Smooth muscle cell of the brain vasculature (primary cell): ENCODE results near the gene BANF1.
"Not testable (repeated sequence)": the region's sequence is repeated elsewhere in the genome, so short reads cannot be mapped to it uniquely, and the experiment has no call there.

Source experiments
- DNase-seq: peaks from one replicate; pipeline ENCODE4 v3.0.0-alpha.2; 2012; ENCODE audit warnings: low read depth, low spot score

The BANF1 gene

DNA sequence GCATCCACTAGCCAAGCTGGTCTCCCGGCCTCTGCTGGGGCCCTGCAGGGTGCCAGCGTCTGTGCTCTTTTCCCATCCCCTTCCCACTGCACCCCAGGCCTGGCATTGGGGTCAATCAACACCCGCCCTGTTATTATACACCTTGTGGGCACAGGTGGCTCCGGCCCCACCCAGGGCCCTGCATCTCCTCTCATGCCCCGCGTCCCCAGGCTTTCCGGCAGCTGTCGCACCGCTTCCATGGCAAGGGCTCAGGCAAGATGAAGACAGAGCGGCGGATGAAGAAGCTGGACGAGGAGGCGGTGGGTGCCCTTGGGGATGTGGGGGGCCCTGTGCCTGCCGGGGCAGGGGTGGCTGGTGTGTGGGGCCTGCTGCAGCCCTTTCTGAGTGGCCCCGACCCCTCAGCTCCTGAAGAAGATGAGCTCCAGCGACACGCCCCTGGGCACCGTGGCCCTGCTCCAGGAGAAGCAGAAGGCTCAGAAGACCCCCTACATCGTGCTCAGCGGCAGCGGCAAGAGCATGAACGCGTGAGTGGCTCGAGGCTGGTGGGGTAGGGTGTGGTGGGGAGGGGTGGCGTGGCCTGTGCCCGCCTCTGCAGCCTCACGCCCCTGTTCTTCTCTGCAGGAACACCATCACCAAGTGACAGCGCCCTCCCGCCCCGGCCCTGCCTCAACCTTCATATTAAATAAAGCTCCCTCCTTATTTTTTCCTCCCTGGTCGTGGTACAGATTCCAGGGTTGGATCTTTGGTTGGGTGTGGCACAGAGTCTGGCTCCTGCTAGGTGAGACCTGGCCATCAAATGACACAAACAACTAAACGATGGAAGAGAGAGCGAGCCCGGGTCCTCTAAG is 23.7 kb upstream of the BANF1 start:
- no peak for DNase-seq

DNA sequence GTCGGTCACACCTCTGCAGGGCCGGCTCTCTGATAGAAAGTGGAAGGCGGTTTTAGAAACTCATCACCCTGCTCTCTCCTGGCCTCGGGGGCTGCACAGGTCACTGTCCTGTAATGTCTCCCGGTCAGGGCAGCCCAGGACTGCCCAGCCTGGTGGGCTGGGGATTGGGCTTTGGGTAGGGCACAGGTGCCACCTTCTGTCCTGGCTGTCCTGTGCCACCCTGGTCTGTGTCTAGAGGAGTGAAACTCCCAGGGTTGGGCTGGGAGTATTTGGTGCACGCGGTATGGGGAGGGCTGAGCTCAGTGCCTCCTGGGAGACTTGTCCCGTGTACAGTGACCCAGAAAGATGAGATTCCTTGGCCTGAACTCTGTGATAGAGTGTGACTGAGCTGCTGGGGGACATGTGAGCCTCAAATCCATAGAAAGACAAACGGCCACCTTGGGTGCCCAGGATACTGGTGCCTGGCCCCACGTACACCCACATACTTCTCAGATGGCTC is 23.0 kb upstream of the BANF1 start:
- no peak for DNase-seq

DNA sequence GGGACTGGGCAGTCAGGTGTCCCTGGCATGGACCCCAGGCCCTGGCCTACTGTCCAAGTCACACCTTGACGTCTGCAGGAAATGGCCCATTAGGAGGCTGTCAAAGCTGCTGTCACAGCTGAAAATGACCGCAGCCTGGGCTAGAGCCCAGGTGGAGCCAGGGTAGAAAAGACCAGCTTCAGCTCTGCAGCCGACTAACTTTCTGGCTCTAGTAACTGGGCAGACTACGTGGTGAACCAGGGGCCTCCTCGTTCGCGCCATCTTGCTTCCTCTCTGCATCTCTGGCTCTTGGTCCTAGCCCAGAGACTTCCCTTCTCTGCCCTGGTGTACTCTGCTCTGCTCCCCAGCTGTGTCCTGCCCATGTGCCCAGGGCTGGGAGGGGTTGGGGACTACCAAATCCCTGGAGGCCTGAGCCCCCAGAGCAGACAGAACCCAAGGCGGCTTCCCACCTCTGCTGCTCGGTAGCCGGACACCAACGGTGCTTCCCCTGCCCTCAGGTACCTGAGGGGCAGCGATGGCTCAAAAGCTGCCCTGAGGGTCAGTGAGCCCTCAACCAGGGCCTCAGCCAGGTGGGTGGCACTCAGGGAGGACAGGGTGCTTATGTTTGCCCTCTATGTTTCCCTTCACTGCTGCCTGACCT is 21.1 kb upstream of the BANF1 start:
- no peak for DNase-seq

DNA sequence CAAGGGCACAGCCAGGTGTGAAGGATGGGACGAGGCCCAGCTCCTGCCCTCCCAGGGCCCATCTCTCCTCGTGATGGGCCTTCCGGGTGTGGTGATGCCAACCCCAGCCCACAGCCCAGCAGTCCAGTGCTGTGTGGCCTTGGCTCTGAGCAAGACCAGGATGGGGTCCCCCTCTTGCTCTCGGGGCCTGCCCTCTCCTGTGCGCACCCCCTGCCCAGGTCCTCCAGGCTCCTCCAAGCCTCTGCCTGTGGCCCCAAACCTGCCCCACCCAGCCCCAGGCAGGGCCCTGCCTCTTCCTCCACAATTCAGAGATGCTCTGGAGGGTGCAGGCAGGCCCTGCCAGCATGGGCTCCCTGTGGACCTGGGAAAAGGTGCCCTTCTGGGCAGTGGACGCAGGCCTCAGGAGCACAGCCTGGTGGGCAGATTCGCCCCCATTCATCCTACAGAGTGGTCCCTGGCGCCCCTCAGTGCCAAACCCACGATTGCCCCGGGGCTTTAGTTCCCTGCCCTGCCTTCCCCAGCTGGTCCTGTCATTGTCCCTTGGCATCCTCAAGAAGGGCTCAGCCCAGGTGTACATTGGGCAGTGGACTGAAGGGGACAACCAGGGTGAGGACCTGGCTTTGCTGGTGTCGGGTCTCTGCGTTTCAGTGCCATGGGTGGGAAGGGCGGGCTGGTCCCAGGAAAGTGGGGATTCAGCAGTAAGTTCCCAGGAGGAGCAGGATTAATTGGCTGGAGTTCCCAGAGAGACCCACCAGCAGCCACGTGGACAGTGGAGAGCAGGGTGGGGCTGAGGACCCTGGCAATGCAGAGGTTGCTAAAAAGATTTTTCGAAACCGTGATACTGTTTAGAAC is 20.1 kb upstream of the BANF1 start:
- DNase-seq = no peak

DNA sequence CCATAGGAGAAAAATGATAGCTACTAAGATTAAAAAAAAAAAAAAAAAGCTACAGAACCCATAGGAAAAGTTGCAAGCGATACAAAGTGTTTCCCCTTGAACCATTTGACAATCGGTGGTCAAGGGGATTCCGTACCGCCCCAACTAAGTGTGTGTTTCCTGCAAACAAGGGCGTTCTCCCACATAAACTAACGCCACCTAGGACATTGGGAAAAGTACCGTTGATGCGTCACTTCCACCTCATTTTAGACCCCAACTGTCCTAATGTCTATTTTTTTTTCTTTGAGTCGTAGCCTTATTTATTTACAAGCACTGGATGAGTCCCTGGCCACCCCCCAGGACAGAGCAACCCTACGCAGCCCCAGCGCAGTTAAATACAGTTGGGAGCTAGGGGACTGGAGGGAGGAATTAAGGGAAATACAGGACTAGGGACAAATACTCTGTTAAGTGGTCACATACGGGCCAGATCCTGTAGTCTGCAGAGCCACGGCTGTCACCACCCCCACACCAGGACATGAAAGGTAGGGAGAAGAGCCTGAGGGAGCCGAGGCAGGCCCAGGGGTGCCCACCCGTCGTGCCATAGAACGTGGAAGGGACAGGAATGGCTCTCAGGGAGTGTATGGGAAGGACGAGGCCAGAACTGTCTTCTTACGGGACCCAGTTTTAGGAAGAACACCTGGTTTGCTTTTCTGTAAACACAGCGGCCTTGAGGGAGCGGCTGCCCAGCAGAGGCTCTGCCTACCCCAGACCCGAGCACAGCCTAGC is 19.3 kb upstream of the BANF1 start:
- DNase-seq = no peak

DNA sequence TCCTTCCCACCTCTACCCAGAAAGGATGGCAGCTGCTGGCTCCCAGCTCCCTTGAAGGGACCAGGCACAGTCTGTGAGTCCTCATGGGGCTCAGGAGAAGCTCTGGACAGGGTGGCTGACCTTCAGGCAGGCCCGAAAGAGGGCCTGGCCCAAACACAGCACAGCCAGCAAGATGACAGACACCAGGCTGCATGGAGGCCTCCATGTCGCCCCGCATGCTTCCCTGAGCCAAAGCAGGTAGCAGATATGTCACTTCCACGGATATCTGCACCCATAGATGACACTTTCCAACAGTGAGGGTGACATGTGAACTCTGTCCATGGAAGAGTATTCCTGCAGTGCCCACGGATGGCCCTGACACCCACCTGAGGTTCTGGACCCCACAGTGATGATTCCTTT is 18.7 kb upstream of the BANF1 start:
- no peak for DNase-seq

DNA sequence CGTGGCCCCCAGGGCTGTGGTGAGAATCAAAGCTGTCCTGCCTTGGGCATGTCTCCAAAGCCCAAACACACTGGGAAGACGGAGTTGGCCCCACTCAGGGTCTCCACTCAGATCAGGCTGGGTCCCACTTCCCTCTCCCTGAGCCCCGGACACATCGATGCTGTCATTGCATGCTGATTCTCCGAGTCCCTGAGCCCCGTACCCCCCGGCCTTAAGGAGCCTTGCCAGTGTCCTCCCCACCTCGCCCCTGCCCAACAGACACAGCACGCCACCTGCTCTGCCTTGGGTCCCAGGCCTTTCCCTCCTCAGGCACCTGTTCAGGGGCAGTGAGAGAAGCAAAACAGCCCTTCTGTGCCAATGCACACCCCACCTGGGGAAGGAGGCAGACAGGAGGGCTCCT is 15.0 kb upstream of the BANF1 start:
- DNase-seq = no peak

DNA sequence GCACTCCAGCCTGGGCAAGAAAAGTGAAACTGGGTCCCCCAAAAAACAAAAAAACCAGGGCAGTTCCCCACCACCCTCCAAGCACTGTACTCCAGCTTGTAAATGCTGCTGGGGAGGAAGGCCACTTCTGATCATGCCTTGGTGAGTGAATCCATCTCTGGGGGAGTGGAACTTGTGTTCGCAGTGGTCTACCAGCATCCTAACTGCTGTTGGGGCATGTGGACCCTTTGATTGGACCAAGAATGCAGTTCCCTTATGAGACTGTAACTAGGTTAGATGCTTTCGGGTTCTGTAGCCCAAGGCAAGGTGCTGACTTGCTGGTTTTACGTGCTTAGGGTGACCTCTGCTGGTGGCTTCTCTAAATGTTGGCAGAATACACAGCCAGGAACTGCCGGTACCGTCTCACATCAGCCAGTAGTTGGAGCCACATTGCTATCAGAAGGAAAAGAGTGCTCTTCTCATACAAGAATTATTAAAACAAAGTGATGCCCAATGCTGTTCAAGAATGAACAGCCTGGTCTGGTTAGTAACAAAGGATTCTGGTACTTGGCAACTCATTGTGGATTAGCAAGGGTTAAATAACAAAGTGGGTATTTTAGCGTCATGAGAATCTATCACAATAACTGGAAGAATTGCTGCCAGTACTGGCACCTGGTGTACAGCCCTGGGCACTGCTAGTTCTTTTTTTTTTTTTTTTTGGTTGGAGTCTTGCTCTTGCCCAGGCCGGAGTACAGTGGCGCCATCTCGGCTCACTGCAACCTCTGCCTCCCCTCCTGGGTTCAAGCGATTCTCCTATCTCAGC is 13.3 kb upstream of the BANF1 start:
- DNase-seq = peak; percentile 95

DNA sequence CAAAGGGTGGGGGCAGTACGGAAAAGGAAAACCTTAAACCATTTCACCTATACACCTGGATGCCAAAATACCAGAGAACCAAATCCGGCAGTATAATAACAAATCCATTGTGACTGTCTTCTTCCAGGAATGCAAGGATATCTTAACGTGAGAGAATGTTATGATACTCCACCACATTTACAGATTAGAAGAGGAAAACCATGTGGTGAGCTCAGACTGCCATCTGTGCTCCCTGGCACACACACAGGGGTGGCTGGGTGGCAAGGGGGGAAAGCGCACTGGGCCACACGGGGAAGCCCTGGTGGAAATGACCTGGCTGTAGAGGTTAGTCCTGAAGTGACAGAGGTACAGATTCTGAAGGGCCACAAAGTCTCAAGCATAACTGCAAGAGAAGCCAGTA is 10.2 kb upstream of the BANF1 start:
- no peak for DNase-seq

DNA sequence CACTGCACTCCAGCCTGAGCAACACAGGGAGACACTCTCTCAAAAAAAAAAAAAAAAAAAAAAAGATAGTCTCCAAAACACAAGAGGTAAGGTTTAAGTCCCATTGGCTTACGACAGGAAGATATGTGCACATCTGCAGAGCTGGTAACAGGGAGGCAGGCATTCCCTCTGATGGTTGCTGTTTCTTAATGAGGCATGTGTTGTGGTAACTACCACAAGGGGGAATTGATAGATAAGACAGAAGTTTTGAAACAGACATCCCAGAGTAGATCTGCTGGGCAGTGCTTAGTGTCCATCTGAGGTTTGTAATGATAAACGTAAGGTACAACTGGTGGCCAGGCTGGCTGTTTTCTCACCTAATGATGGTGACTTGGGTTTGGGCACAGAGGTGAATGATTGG is 5.0 kb upstream of the BANF1 start:
- DNase-seq = no peak

DNA sequence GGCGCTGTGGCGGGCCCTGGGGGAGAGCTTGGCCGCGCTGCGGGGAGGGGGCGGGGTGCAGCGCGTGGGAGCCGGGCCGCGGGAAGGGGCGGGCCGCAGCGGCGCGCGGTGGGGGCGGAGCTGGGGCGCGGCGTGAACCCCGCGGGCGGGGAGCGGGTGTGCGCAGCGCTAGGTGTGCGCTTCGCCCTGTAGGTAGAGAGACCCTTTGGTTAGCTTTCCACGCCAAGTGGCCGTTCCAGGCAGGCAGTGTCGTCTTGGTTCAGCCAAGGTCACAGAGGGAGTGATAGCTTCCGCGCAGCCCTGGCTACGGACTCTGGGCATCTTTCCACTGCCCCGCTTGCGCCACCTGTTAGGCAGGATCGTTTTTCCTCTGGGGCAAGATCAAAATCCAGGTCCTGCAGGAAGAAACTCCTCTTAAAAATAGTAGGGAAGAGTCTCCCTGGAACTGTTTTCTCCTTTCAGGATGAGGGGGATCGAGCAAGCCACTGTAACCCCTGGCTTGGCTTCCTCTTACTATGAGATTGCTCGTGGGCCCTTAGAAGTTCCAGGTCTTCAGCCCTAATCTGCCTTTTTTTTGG is 434 bp downstream of the BANF1 start:
- DNase-seq = no peak

DNA sequence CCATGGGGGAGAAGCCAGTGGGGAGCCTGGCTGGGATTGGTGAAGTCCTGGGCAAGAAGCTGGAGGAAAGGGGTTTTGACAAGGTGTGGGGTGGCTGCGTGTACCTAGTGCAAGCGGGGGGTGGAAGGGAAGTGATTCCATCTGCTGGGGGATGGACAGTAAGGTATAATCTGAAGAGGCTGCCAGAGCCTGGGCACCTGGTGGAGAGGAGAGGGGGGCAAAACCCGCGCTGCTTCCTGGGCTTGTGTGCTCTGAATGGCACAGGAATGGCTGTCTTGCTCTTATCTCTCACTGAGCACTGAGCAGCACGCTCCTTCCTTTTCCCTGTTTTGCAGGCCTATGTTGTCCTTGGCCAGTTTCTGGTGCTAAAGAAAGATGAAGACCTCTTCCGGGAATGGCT is 988 bp downstream of the BANF1 start:
- DNase-seq = no peak

DNA sequence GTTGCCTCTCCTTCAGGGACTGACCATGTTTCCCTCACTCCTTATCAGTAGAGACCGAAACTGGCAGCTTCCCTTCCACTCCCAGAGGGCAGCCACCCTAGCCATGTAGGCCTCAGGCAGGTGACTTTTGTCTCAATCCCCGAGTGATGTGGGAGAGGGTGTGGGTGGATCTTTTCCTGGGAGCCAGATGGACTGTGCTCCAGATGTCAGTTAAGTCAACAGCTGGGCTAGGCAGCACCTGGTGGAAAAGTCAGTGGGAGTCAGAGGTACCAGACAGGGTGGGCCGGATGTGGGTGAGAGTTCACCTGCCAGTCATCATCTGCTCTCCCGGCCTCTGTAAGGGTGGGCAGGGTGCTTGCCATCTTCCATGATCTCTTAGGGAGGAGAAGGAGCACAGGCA is 1.9 kb downstream of the BANF1 start:
- DNase-seq = no peak

DNA sequence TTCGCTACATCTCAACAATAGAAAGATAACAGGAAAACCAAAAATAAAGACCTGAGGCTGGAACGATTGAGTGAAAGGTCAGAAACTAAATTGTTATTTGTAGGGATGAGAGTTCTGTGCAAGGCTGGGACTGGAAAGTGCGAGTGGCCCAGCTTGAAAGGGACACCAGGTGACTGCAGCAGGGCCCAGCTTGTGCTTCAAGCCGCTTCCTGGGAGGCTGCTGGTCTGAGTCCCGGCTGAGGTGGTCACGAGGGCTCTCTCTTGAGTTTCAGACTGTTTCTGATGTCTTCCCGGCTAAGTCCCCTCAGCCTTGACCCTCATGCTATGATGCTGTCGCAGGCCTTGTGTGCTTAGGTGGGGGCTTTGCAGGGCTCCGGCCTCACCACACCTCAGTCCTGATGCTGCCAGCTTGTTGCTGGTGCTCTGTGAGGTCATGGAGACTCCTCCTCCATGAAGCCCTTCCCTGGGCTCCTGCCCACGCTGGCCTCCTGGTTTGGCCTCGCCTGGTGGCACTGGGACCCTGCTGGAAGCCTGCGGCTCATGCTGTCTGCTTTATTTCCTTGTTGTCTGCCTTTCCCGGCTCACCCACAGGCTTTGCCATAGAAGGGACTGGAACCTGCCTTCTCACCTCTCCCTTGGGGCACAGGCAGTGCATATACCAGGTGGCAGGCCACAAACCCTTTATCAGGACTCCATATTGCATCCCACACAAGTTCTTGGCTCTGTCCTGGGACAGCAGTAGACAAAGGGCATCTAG is 4.0 kb downstream of the BANF1 start:
- no peak for DNase-seq

DNA sequence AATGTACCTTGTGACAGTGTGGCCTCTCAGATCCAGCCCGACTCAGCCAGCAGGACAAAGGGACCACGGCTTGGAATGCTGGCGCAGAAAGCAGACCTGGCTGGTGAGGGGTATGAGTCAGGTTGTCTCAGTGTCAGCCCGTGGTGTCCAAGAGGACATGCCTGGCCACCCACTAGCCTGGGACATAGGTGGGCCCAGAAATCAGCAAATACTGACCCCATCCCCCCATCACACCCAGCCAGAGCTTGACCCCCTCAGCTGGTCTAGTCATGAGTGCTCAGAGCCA is 4.5 kb downstream of the BANF1 start:
- no peak for DNase-seq

DNA sequence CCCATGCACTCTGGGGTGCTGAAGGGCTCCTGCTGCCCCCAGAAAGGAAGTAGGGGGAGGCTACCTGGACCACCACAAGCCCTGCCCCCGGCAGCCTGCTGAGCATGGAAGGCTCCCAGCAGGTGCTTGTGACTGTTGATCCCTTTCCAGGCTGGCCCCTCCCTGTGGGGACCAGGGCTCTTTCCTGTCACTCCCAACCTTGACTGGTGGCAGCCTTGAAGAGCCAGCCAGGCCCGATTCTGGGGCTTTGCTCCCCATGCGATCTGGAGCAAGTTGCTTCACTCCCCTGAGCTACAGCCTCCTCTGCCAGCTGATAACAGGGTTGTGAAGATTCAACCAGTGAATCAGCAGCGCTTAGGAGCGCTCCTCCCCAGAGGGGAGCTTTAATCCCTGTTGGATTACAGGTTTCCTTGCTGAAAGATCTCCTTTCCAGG is 4.9 kb downstream of the BANF1 start:
- DNase-seq = no peak

DNA sequence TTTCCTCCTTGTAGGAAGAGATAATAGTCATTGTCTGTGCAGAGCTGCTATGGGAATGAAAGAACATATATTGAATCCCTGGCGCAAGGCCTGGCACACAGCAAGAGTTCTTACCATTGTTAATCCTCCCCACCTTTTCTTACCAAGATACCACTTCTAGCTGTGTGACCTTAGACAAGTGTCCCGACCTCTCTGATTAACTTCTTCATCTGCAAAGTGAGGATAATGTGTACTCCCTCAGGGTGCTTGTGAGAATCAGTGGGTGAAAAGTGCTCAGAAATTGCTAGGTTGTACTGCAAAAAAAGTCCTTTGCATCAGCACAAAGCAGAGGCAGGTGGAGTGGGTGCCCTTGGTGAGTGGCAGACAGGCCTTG is 5.8 kb downstream of the BANF1 start:
- no peak for DNase-seq

DNA sequence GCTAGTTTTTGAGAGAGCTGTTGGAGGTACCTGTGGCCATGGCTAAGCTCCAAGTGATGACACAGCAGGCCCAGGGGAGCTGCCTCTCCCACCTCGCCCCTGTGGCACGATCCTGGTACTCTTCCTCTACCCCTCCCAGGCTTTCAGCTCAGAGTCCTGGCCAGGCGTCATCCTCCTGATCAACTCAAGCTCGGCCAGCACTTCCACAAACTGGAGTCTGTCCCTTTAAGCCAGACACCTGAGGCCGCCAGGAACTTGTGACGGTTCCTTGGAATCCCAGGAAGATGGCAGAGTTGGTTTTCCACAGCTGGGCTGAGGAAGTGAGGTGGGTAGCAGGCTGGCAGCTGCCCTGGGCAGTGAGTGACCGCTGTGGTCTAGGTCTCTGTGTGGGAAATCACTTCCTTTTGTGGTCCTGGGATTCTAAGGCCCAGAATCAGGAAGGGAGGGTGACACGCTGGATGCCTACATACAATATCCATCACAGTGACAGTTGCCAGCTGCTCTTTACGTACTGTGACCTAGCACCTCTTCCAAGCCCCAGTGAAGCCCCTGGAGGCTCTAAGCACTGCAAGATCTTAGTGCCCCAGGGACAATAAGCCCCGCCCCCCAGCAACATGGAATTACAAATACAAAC is 6.3 kb downstream of the BANF1 start:
- DNase-seq = no peak

DNA sequence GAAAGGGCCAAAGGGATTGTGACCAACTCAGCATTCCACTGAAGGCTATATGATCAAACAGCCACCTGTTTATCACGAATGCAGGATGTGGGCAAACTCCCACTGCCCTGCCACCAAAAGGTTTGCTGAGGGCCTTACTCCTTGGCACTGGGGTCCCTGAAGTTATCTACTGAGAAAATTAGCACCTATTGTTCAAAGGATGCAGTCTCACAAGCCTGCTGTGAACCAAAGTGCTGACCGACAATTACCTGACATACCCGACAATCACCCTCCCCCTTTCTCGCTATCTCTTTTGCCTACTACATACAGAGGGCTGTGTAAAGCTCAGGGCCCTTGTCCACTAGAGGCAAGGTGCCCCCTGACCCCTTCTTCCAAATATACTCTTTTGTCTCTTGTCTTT is 7.7 kb downstream of the BANF1 start:
- DNase-seq = not testable (repeated sequence)
